Astrocyte of the hippocampus (primary cell): ENCODE results near the gene ALDH1A3.
A peak's percentile ranks its signal among the peaks of the same experiment; 100 is the strongest.

Source experiments
- DNase-seq: peaks from one replicate; pipeline ENCODE4 v3.0.0; 2011; ENCODE audit warnings: low read depth, low spot score

Gene ALDH1A3

GRCh38 chr15:100859970-100860828, 19.4 kb upstream of the ALDH1A3 start:
- no peak for DNase-seq

GRCh38 chr15:100860829-100861510, 18.7 kb upstream of the ALDH1A3 start:
- DNase-seq, result no peak

- DNase-seq, result no peak
These were observed 18.1 kb upstream of the ALDH1A3 start for GRCh38 chr15:100861511-100861991.

- no peak for DNase-seq
These were observed 17.5 kb upstream of the ALDH1A3 start for GRCh38 chr15:100862162-100862561.

- peak; percentile 6 for DNase-seq
These were observed 16.4 kb upstream of the ALDH1A3 start for GRCh38 chr15:100863075-100863795.

- DNase-seq, result peak; percentile 11
These were observed 15.8 kb upstream of the ALDH1A3 start for GRCh38 chr15:100863796-100864267.

GRCh38 chr15:100866386-100867330, 13.0 kb upstream of the ALDH1A3 start:
- no peak for DNase-seq

GRCh38 chr15:100867433-100867832, 12.2 kb upstream of the ALDH1A3 start:
- DNase-seq, result peak; percentile 35

- no peak for DNase-seq
These were observed 10.3 kb upstream of the ALDH1A3 start for GRCh38 chr15:100869151-100869999.

- DNase-seq, result peak; percentile 87
These were observed 6.5 kb upstream of the ALDH1A3 start for GRCh38 chr15:100873029-100873677.

GRCh38 chr15:100875495-100875894, 4.1 kb upstream of the ALDH1A3 start:
- no peak for DNase-seq

- DNase-seq, result no peak
These were observed 3.7 kb upstream of the ALDH1A3 start for GRCh38 chr15:100875976-100876375.

- no peak for DNase-seq
These were observed 2.1 kb upstream of the ALDH1A3 start for GRCh38 chr15:100877551-100877950.

- no peak for DNase-seq
These were observed 1.5 kb upstream of the ALDH1A3 start for GRCh38 chr15:100878130-100878529.

- DNase-seq, result no peak
These were observed 983 bp upstream of the ALDH1A3 start for GRCh38 chr15:100878648-100879047.

GRCh38 chr15:100879061-100879463, 569 bp upstream of the ALDH1A3 start:
- DNase-seq, result peak; percentile 62

GRCh38 chr15:100880139-100880896, 687 bp downstream of the ALDH1A3 start:
- DNase-seq, result peak; percentile 58

GRCh38 chr15:100880897-100881242, 1.2 kb downstream of the ALDH1A3 start:
- DNase-seq, result no peak
